GM19240 (cell line): ENCODE measurements around the gene PIK3C3.
"Not testable (repeated sequence)": the region's sequence is repeated elsewhere in the genome, so short reads cannot be mapped to it uniquely, and the experiment has no call there.

ENCODE experiments used
- DNase-seq: peaks from one replicate; pipeline ENCODE4 v3.0.0; 2011; ENCODE audit warnings: low spot score; ENCODE audit not compliant: insufficient read length

PIK3C3 gene

DNA sequence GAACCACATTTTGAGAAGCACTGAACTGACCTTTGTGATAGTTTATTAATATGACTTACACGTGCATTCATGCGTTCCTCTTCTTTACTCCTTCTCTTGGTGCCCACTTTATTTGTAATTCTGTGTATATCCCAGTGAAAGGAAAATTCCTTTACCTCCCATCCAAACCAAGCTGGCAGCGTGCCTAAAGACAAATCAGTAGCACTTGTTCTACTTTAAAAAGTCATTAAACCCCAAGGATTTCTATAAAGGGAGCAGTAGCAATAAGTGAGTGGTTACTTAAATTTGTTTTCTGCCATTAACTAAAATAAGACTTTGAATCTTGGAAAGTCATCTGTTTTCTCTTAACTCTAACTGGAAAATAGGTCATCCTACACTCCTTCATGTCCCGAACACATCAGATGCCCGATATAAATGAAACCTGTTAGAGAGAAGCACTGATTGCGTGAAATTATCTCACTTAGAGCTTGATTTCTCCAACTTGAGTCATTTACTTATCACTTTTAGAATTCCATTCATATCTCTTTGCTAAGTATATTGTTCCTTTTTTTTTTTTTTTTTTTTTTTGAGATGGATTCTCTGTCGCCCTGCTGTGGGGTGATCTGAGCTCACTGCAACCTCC, 10.7 kb downstream of the PIK3C3 start:
- no peak for DNase-seq

DNA sequence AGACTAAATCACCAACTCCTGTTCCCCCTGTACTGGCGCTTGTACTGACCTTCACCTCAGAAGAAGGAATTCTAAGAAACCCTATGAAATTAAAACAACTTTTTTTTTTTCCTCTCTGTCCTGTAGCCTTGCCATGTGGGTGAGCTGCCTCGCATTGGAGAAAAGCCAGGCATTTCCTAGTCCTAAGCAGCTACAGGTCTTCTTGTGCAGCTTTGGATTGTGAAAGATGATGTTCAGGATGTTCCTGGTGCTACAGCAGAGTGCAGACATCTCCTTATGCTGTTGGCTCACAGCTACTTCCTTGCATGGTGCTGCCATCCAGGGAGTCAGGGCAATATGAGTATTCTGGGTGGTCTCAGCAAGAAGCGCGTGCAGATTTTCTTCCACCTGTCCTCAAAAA, 11.9 kb downstream of the PIK3C3 start:
- DNase-seq: no peak

DNA sequence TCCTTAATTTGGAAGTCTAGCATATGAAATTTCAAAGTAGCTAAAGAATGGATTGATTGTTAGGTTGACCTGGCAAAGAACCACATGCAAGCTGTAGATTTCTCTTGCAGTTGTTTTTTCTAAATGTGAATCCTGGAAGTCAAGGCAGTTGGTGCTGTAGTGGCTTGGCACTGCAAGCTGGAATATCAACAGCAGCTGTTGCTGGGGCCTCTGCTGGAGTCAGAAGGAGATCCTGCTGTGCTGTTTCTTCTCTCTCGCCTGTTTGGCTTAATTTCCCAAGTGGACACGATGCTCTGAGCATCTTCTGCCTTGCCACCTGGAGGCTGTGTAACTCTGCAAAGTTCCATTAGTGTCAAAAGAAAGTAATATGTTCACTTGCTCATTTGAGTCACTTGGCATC, 12.6 kb downstream of the PIK3C3 start:
- no peak for DNase-seq

DNA sequence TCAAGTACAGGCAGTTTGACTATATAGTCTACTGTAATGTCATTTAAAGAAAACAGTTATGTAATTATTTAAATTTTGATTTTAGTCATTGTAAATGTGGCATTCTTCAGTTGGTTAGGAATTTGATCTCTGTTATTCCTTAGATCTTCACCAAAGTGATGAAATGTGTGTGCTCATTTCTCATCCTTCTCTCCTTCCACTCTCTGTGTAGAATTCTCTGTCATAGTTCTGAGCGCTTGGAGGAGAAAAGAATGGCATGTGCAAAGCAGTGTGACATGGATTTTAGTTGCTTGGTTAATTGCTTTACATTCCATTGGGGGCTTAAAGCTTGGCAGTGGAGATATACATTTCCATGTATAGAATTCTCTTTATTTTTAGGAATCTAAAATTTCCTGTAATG, 14.8 kb downstream of the PIK3C3 start:
- no peak for DNase-seq

DNA sequence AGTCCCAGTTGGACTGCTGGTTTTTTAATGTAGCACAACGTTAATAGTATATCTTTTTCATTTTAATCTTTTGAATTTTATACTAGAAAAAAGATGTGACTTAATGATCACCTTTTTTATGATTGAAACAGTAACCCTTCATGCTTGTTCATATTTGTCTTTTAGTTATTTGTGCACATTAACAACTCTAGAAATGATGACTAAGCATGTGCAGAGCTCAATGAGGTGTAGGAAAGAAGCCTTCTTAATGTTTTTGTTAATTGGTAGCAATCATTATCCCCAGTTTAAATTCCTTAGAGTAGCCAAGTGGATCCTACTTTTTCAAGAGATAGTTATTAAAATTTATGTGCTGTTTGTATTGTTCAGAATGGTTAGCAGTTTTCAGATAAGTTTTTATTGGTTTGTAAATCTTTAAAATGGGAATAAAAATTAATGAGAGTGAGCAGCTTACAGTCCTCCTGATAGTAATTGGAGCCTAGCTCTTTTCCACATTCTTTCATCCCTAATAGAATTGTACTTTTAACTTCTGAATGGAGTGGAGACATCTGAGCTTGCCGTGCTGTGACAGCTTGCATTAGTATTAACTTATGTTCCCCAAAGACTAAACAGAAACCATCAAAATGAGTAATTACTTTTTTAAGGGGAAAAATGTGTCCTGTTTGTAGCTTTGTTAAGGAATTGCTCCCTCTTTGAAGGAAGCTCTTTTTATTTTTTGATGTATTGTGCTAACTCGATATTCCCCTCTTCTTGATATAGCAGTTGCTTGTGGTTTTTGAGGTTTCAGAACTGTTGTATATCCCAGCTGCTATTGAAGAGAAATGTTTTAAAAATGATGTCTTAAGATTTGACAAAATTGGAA, 17.3 kb downstream of the PIK3C3 start:
- no peak for DNase-seq

DNA sequence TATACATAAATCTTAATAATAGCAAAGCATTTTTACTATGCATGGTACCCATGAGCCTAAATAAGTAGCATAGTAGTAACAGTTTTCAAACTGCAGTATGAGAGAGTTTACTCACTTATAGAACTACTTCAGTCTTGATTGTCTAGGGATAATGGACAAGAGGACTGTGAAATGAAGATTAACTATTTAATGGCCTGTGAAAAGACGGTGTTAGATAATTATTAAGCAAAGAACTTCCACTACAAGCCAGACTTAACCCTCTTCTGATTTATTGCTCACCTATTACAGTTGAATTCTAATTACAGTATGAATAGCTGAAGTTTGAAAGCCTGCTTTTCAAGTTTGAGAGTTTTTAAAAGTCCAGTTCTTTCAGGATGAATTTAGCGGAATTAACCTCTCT, 18.9 kb downstream of the PIK3C3 start:
- DNase-seq: no peak

DNA sequence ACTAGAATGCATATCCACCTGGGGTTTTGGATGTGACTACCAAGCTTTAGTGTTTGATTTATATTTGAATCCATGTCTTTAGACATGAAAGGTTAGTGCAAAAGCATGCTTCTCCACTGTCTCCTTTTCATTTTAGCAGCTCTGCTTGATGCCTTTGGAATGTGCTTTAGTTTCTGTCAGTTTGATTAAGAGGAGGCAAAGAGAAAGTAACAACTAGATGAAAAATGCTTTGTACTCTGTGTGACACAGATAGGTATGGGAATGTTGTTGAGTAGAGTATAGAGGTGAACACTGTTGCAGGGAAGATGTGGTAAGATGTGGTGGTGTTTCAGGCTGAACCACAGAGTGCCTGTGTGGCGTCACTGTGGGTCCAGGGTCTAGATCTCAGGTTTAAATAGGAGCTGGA, 19.8 kb downstream of the PIK3C3 start:
- no peak for DNase-seq

DNA sequence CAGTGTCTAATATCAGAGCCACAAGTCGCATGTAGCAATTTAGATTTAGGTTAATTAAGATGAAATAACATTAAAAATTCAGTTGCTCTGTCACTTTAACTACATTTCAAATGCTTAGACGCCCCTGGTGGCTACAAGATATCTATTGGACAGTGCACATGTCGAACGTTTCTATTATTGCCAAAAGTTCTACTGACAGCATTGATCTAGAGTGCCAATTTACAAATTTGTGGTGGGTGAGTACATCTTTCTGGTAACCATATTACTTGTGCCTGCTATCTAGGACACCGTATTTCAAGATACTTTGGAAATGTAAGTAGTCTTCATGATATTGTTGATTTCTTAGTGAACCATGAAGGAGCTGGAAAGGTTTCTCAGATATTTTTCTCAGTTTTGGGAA, 20.2 kb downstream of the PIK3C3 start:
- no peak for DNase-seq

DNA sequence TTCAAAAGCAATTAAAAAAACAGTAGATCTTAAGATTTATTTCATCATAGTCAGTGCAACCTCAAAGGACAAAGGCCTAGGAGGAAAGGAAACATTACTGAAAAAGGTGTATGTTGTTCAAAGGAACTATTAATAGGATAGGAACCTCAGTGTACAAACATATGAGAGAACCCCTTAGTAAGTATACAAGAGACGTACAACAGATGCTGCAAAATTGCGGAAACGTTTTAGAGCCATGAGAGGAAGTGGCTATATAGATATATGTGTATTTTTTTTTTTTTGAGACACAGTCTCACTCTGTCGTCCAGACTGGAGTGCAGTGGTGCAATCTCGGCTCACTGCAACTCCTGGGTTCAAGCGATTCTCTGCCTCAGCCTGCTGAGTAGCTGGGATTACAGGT, 22.2 kb downstream of the PIK3C3 start:
- DNase-seq: no peak

DNA sequence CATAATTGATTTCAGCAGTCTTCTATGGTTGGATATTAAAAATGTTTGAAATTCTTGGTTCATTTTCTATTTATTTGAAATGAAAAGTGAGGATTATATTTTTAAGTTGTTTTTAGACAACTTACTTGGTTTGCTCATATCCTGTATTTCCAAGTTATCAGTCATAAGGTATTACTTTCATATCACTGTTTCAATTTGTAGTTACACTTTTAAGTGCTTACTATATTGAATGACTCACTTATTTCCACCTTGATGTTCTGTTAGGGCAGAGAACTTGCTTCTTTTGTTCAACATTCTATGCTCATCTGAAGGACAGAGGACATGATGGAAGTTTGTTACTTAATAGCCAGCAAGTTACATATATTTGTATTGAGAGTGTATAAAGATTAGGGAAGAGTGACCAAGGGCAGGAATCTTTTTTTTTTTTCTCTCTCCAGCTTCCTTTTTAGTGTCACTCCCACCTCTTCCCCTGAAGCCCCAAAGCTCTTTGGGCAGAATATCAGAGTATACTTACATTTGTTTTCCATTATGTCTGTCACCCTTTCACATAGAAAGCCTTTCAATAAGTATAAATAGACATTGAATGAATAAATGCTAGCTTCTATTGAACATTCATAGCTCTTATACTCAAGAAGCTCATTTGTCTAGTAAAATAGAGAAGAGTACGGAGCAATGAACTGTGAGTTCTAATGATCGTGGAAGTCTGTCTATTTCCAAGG, 28.1 kb downstream of the PIK3C3 start:
- no peak for DNase-seq

DNA sequence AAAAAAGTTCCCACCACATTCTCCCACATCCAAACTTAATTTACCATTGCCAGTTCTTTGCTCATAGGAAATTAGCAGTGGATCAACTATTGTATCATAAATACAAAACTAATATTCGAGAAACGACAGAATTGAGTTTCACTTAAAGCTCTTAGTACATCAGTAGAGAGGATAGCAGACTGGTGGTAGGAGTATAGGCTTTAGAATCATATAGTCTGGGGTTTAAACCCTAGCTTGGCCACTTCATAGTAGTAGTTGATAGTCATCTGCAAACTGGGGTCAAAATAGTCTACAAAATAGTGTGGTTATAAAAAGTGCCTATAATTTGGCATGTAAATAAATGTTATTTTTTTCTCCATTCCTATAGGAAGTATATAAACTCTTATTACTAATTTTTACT, 30.9 kb downstream of the PIK3C3 start:
- no peak for DNase-seq

DNA sequence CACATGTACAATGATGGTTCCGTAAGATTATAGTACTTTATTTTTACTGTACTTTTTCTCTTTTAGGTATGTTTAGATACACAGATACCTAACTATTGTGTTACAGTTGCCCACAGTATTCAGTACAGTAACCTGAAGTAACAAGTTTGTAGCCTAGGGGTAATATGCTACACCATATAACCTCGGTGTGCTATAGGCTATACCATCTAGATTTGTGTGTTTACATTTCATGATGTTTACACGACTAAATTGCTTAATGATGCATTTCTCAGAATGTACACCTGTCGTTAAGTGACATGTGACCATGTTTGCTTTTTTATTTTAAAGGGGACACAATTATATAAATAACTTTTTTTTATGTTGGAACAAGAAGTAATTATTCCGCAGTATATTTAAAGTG, 34.5 kb downstream of the PIK3C3 start:
- DNase-seq: no peak

DNA sequence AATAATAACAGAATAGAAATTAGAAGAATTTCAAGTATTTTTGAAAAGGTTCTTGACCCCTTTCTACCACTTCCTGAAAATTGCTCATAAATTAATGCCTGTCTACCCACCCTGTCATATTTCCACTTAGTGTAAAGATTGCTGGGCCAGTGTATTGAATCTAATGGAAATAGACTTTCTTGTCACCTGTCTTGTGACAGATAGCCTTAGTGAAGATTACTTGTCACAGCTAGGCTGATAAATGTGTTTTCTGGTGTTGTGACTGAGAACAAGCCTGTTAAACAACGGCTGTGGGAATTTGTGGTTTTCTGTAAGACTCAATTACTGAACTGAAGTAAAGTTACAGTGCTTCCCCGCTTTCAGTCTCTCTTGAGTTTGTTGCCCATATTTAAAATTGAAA, 37.0 kb downstream of the PIK3C3 start:
- no peak for DNase-seq

DNA sequence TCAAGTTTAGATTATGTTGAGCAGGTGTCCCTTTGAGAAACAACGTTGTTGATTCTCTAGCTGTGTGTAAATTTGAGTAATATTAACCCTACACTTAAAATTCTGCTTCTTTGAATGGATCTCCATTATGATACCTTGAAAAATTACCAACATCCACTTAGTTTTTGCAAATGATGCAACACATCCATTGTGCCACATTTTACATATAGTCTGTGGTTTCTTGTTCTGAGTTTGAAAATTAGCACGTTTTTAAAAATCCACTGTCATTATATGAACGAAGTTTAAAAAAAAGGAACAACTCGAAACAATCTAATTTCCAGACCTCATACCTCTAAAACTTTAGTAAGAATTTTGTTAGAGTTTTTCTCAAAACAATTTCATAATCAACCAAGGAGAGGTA, 37.7 kb downstream of the PIK3C3 start:
- no peak for DNase-seq

DNA sequence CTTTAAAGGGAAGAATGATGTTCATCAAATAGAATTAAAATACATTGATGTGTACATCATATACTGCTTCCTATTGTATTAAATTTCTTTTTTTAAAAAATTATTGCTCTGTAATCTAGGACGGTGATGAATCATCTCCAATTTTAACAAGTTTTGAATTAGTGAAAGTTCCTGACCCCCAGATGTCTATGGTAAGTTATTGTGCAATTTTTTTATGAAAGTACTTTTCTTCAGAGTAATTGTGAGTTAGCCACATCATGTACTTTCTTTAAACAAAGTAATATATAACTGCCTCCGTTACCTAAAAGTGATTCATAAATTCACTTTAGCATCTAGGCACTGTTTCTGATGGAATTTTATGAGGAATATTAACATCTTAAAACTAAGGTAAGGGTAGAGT, 38.1 kb downstream of the PIK3C3 start:
- no peak for DNase-seq

DNA sequence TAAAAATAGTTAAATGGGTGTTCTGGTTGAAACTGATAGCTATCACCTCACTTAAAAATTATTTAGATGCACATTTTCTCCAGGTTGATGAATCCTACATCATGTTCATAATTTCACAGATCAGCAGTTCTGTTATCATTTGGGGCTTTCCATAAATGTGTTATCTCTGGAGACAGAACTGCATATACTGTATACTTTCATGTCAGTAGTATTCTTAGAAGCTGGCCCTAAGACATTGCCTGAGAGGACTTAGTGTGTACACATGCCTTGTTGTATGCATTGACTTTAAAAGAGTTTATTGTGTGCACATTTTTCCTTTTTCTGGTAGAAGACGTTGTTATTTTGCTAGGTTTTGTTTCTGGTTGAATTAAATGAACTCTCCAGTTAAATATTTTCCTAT, 41.0 kb downstream of the PIK3C3 start:
- no peak for DNase-seq

DNA sequence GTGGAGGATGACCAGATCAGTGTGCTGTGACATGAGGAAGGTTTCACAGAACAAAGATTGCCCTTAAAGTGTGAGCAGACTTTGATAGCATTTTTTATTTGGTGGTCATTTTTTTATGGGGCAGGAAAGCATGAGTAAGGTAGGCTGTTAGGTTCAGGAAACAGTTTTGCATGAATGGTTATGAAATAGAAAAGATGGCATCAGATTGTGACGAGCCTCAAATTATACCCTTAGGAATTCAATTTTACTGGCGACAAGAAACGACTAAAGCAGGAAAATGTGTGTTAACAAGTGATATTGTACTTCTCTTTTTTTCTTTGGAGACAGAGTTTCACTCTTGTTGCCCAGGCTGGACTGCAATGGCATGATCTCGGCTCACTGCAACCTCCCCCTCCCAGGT, 44.7 kb downstream of the PIK3C3 start:
- DNase-seq: no peak

DNA sequence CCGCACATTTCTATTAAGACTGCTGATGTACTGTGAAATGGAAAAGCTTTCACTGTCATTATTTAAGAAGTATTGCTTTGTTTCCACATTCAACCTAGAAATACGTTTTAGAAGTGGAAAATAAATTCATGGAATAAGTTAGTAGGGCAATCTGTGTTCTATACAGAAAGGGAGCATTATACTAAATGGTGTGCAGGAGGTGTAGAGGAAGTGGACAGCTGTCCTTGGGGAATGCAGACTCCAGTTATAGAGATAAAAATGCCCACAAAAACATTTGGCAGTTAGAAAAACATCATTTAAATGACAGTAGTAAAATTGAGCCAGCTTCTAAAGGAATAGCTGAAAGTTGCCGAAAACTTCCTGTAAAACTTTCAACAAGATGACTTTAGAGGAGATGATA, 46.8 kb downstream of the PIK3C3 start:
- no peak for DNase-seq

DNA sequence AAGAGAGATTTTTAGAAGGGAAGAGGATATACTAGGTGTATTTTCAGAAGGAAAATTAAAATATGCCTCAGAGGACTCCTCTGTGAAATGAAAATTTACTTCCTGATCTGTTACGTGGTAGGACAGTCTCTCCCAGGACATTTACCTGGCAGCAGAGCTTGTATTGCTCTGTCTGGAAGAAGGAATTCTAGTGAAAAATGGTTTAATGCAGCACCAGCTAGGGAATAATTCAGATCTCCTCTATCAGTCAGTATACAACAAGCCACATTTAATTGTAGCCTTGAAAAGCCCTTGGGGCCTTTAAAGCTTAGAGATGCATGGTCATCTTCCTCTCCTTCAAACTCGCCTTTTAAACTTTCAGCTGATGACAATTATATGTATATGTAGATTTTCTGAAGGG, 49.6 kb downstream of the PIK3C3 start:
- no peak for DNase-seq

DNA sequence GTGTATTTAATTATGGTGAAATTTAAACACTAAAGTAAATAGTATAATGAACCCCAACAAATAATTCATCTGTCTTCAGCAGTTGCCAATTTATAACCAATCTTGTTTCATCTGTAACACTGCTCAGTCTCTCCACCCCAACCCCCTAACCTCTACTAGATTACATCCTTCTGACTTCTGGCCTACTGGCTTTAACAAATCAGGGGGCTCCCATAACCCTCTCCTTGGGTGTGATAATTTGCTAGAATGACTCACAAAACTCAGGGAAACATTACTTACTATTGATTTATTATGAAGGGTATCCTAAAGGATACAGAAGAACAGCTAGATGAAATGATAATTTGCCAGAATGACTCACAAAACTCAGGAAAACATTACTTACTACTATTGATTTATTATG, 50.7 kb downstream of the PIK3C3 start:
- no peak for DNase-seq

DNA sequence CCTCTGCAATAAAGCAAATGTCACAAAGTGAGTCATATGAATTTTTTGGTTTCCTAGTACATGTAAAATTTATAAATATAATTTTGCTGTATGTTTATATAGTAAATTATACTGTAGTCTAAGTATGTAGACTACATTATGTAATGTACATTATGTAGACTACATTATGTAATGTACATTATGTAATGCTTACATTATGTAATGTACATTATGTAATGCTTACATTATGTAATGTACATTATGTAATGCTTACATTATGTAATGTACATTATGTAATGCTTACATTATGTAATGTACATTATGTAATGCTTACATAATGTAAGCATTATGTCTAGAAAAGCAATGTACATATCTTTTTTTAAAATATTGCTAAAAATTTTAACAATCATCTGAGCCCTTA, 54.4 kb downstream of the PIK3C3 start:
- DNase-seq: not testable (repeated sequence)

DNA sequence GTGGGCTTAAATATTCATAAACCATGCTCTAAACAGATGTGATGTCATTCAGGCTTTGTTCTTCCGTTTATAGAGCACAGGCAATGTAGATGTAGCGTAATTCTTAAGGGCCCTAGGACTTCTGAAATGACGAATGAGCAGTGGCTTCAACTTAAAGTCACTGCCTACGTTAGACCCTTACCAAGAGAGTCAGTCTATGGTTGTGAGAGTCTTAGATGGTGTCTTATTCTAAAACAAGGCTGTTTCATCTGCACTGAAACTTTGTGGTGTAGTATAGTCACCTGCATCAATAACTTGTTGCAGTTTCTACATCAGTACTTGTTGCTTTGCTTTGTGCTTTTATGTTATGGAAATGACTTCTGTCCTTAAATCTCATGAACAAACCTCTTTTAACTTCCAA, 56.0 kb downstream of the PIK3C3 start:
- DNase-seq: no peak

DNA sequence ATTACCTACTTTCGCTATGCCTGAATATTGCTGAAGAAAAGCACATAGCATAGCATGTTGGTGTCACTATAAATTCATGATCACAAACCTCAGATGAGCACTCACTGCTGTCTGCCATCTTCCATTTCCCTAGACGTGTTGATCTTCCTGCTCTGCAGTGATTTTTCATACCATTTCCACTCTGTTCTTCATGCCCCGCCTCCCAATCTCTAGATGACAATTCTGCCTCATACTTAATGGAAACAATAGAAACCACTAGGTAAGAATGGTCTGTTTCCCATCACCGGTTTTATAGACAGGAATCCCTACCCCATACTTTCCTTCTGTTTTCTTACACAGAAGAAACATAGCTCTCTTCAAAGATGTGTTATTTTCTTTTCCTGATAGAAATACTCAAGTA, 63.8 kb downstream of the PIK3C3 start:
- no peak for DNase-seq
